Measurements from ENCODE around the gene THSD1. TPM values are rescaled to one million over a fixed set of nuclear protein-coding genes. Genes with fewer than 3 reads are reported as not detected.
"Not testable (repeated sequence)": the region's sequence is repeated elsewhere in the genome, so short reads cannot be mapped to it uniquely, and the experiment has no call there.

The THSD1 gene
- total and polyA plus RNA-seq, 4 donors = 0.74 to 2.8 (median 1.4) TPM

DNA sequence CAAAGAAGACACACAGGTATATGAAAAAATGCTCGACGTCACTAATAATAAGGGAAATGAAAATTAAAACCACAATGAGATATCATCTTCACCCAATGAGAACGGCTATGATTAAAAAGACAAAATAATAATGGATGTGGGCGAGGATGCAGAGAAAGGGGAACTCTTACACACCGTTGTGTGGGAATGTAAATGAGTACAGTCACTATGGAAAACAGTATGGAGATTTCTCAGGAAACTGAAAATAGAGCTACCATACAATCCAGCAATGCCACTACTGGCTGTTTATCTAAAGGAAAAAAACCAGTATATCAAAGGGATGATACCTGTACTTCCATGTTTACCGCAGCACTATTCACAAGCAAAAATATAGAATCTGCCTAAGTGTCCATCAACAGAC lies 74.1 kb downstream of the THSD1 start:
- H3K4me1 ChIP-seq (ENCODE audit: control insufficient read depth in 4 of 4, insufficient read depth in 4 of 4, low read length in 3 of 4); H3K9ac ChIP-seq (ENCODE audit: low read depth in 1 of 2, low read length in 2 of 2); H3K9me3 ChIP-seq (ENCODE audit: control insufficient read depth in 4 of 4, low read length in 3 of 4); H3K4me3 ChIP-seq (ENCODE audit: low read depth in 1 of 3, low read length in 3 of 3); H3K27ac ChIP-seq (ENCODE audit: low read depth in 1 of 2, low read length in 2 of 2); H3K36me3 ChIP-seq (ENCODE audit: control insufficient read depth in 4 of 4, insufficient read depth in 3 of 4, low read depth in 1 of 4, low read length in 3 of 4); DNase-seq (ENCODE audit: low spot score); H3K27me3 ChIP-seq (ENCODE audit: control insufficient read depth in 4 of 4, insufficient read depth in 4 of 4, low read length in 3 of 4): not testable (repeated sequence)
- 90% methylated on average over 3 of the region's 6 CpGs for WGBS

Small RNAs within 50 kb of the gene (small RNA-seq; reads per million reads assigned to genes)
- not detected for gene RNY4P24

Other genes with a start within 250 kb of the THSD1 start
- gene NEK3, start 246.6 kb downstream of the THSD1 start, total RNA-seq = 1 to 10 TPM; 3.0 to 4.4 TPM
- 1 to 10 TPM; 3.6 to 4.3 TPM for gene NEK3, start 246.6 kb downstream of the THSD1 start, polyA plus RNA-seq
- gene VPS36, start 44.5 kb upstream of the THSD1 start, total RNA-seq = 10 to 100 TPM; 20.1 to 34.6 TPM
- 10 to 100 TPM; 10.1 to 32.3 TPM for gene VPS36, start 44.5 kb upstream of the THSD1 start, polyA plus RNA-seq
- gene CKAP2, start 49.3 kb upstream of the THSD1 start, total RNA-seq = 10 to 100 TPM in 1 of 2 donors, 1 to 10 TPM in 1; 2.7 to 40.9 TPM
- gene CKAP2, start 49.3 kb upstream of the THSD1 start, polyA plus RNA-seq = 1 to 10 TPM; 2.4 to 3.0 TPM
- gene HNRNPA1L2, start 236.3 kb upstream of the THSD1 start, total RNA-seq = 1 to 10 TPM; 1.0 to 1.4 TPM
- gene HNRNPA1L2, start 236.3 kb upstream of the THSD1 start, polyA plus RNA-seq = 1 to 10 TPM in 1 of 2 donors, under 1 TPM in 1; 0.81 to 2.4 TPM
- gene SUGT1, start 246.7 kb upstream of the THSD1 start, total RNA-seq = 10 to 100 TPM; 17.2 to 24.4 TPM
- gene SUGT1, start 246.7 kb upstream of the THSD1 start, polyA plus RNA-seq = 10 to 100 TPM; 15.5 to 24.9 TPM

Data from liver (tissue), 10 donors.